NCI-H524 (cell line): ENCODE data around the gene JAZF1.

Source experiments
- DNase-seq, 2 experiments: peaks; one replicate each; lab custom pipeline; 2025; lab: John Stamatoyannopoulos, UW

The JAZF1 gene

DNA sequence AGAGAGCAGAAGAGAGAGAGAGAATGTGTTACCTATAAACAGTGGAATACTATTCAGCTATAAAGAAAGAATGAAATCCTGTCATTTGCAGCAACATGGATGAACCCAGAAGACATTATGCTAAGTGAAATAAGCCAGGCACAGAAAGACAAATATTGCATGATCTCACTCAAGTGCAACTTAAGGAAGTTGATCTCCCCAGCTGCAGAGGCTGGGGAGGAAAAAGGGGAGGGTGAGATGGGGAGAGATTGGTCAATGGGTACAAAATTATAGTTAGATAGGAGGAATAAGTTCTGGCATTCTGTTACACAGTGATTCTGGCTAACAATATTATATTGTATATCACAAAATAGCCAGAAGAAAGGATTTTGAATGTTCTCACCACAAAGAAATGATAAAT lies 11.2 kb upstream of the JAZF1 start:
- no peak for DNase-seq

DNA sequence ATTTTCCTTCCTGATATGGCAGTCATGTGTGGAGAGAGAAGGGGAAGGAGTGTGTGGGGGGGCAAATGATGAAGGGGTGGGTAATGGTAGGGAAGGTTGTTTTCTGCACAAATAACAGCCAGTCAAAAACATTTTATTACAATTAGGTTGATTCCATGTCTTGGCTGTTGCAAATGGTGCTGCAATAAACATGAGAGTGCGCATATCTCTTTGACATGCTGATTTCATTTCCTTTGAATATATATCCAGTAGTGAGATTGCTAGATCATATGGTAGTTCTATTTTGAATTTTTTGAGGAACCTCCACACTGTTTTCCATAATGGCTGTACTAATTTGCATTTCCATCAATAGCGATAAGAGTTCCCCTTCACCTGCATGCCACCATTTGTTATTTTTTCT lies 10.6 kb upstream of the JAZF1 start:
- no peak for DNase-seq

DNA sequence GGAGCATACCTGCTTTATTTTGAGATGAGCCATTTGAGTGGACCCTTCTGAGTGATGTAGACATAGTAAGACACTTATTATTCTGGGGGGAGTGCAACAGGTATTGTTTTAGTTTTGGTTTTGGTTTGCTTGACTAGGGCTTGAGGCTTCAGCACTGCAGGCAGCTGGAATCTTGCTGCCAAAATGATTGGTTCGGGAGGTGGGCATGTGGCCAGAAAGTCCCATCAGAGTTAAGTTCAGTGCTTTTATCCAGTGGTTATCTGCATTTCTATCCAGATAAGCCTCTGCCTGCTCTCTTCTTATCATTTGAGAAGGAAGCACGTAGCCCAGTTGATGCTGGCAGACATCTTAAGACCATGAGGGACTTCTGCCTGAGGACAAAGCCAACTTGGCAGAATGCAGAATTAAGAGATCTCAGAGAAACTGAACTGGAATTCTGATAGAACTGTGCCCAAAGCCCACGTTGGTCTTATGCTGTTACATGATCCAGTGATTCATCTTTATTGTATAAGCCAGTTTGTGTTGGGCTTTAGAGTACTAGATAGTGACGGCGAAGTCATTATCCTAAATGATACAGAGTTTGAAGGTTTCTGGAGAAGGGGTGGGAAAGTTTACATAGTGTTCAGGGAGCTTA lies 9.6 kb upstream of the JAZF1 start:
- DNase-seq, result no peak

DNA sequence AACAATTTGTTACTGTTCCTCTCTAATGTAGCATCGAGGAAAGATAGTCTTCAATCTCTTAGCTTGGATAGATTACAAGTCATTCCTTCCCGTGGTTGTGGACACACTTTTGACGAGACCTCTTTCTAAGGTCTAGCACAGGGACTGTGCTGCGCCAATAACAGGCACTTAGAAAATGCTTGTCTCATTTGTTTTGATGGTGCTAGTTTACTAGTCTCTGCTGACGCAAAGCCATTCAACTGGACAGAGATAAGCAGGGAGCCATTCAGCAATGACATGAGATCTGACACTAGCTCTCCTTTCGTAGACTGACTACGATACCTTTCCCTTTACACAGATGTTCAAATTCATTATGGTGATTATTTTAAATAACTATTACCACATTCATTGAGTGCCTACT lies 6.4 kb upstream of the JAZF1 start:
- DNase-seq, result no peak

DNA sequence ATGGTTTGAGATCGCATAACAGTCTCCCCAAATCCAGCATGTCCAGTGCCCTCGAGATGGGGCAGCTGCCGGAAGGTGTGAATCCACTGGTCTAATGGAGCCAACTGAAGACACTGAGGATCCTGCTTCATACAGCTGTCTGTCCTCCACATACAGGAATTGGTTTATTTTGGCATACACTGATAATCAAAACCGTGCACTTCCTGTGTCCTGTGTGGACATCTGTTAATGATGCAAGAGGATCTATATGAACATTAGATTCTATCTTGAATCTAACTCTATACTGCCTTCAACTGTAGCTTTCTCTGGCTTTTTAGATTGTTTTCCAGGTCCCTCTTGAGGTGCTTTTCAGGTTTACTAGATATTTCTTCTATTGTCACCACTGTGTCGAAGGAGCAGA lies 3.0 kb upstream of the JAZF1 start:
- DNase-seq, result no peak

DNA sequence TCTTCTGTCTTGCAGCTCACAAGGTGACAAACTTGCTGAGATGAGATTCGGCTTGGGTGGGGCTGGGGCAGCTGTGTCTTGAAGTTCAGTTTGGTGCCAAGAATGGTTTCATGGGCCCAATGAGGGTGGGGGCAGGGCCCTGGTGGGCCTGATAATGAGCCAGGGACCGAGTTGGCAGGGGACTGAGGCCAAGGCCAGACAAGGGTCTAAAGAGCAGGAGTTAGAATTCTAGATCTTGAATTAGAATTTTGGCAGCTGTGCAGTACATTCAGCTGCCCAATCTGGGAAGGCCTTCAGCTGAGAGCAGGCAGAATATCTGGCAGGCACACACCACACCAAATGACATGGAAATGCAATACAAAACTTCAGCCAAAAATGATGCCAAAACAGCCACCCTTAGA lies 1.5 kb upstream of the JAZF1 start:
- DNase-seq, result no peak

DNA sequence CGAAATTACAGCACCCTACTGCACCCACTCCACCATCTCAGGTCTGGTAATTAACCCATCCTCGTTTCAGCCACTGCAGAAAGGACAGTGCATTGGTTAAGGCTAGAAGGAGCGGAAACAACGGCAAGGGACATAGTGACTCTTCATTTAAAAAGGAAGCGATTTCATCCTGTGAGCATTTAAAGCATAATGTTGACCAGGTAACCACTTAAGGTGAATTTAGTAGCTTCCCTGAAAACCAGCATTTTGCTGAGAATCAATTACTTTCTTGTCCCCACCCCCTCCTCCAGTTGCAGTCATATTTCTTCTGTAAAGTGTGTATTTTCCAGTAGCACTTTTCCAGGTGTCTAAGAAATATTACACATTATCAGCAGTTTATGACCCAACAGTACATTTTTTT lies 821 bp upstream of the JAZF1 start:
- DNase-seq, result no peak

DNA sequence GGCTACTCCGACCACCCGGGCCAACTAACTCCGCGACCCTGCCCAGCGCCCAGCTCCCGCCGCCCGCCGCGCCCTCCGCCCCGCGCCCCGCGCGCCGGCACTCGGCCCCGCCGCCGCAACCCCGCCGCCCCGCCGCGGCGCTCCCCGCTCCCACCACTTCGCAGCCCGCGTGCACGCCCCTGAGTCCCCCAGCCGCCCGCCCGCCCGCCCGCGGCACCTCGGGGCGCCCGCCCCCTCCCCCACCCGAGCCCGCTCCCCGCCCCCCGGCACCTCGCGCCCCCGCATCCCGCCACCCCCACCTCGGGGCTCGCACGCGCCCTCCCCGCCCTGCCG lies 598 bp downstream of the JAZF1 start:
- no peak for DNase-seq

DNA sequence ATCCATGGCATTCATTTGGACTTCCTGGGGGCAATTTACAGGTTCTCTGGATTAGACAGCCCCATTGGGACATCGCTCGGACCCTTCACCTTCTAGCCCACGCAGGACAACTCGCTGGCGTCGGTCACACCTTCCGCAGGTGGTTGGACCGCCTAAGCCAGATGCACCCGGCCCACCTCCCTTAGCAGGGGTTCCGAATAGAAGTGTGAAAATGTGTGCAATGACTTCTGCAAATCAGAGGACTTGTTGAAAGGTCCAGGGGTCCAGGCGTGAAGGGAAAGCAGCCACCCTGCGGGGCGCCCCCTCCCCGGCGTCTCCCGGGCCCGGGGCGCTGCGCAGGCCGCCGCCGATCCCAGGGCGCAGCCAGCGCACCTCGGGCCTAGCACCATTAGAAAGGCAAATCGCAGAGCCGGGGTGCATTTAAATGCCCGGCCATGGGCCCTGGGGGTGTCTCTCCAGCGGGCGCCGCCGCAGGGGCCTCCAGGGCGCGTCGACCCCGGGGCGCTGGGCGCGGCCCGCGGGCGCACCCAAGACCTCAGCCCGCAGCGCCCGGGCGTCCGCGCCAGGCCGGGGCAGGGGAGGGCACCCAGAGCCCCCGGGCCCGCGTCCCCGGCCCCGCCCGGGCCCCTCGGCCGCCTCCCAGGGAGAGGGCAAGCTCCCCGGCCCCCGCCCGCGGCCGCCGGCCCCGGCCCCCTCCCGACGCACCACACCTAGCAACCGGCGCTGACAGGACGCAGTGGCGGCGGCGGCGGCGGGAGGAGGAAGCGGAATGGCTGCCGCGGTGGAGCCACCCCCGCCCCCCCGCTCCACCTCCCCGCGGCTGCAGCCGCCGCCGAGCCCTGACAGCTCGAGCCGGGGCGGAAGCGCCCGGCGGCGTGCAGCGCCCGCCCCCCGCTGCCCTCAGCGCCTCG lies 1.2 kb downstream of the JAZF1 start:
- peak in 1 of 2 experiments; percentile 46 for DNase-seq

DNA sequence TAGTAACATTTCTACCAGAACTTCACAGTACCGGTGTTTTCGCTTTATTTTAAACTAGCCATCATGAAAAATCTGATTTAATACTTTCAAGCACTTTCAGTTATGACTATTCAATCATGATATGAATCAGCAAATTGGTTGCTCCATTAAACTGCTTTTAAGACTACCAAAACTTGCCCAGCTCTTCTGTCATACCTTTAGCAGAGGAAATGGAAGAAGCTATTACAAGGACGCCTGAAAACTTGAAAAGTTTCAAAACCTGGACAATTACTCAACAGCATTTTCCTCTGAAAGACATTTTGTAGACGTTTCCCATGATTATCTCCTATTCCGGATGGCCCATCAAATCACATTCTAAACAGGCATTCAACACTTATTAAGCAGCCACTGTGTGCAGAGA lies 2.0 kb downstream of the JAZF1 start:
- DNase-seq, result no peak

DNA sequence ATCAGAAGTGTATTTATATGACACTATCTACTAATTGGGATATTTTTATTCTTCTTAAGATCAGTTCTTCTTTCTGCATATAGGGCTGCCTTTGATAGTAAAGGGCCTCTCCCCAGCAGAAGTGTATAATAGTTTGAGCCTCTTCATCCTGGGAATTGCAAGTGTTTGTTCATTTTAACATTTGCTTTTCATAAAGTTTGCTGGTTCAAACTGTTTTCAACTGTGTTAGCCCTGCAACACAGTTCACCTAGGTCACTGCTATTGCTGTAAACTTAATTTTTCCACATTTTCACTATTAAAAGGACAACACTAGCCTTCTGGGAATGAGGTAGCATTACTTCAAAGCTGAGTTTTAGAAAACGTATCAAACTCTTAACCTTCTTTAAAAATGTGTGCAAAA lies 2.8 kb downstream of the JAZF1 start:
- DNase-seq, result no peak

DNA sequence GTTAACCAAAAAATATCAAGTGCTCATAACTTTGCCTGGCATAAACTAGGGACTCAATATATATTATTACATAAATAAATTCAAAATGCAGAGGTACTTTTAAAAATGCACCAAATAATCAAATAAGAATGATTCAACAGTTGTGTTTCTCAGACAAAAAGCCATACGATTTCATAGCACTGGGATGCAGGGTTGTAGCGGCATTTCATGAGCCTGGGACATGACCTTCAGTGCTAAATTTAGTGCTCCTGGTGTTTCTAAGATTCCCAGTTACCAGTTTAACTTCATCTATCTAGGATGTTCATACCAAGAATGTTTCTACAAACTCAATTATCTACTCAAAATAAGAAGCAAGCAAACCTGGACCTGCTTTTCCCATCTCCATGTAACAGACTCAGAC lies 4.0 kb downstream of the JAZF1 start:
- DNase-seq, result no peak

DNA sequence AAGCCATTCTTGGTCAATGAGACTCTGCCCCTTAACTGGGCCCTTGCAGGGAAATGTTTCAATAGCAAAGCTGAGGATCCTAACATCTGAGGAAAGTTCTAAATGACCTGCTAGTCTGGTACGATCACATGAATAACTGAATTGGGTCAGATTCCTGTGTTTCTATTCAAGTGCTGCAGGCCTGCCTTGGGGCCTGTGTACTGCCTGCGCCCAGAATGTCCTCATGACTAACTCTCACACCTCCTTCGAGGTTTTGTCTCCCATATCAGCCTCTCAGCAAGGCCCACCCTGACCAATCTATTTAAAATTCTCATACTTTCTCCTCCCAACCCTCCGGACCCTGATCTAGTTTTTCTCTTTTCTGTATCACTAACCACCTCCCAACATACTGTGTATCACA lies 4.4 kb downstream of the JAZF1 start:
- no peak for DNase-seq

DNA sequence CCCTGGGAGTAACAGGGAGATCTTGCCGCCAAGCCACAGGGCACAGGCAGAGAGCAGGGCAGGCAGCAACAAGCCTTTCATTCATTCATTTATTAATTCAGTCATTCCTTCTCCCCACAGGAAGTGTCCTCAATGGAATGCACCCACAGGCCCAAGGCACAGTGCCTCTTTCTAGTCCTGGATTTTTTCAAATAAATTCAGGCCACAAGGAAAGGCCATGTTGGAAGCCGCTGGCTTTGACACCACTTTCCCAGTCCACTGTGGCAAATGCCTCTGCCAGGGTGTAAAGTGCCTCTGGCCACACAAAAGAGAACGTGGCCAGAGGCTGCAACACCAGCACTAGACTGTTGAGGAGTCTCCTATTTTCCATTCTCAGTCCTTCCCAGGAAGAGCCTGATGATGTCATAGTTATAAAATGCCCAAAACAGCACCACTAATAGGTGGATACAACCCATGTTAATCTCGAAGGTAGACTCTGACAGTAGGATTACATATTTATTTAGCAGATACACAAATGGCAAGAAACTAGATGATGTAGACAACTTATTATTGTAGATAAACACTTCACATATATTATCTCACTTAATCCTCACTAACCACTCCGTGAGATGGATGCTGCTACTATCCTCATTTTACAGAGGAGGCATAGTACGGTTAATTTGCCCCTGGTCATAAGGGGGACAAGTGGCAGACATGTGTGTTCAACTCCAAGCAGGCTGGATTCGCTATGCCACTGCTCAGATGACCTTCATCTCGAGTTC lies 5.5 kb downstream of the JAZF1 start:
- DNase-seq, result no peak

DNA sequence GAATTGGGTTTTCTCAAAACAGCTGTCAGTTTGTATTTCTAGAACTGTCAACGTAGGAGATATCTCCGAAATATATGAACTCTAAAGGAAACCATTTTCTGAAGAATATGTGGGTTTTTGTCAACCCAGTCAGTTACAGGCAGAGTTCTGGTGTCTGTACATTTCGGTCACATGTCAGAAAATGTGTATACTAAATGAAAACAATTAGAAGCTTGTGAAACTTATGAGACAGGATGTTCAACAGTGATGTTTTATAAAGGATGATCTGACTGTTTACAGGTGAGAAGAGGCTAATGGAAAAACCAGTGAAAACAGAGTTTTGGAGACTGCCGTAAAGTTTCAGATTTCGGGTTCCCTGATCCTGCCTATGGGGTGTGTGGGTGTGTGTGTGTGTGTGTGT lies 6.2 kb downstream of the JAZF1 start:
- DNase-seq, result no peak

DNA sequence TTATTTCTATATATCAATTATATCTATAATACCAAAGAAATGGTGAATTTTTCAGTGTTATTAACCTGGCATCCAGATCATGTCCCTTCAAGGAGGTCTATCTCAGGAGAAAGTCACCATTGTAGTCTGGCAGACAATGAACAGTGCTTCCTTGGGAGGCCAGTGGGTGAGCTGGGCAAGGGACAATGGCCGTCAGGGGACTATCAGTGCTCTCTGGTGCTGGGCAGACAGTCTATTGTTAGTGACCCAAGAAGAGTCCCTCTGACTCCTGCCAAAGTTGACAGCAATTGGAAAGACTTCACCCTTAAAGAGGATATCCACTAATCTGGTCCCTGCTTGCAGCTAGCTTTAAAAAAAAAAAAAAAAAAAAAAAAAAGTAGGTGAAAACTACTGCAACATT lies 7.1 kb downstream of the JAZF1 start:
- no peak for DNase-seq

DNA sequence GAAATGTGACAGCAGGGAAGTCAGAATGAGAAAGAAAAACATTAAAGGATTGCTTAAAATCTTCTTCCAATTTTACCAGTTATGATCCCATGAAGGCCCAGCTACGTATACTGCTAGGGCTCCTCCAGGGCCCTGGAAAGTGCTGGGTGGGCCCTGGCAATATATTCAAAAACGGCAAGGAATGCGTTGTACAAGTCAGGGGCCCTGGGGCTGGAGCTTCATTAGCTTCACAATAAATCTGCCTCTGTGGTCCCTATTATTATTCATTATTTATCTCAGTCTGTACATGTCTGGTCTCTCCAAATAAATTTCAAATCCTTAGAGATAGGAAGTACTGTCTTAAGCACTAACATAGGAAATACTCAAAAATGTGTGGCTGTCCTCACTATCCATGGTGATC lies 7.6 kb downstream of the JAZF1 start:
- DNase-seq, result no peak

DNA sequence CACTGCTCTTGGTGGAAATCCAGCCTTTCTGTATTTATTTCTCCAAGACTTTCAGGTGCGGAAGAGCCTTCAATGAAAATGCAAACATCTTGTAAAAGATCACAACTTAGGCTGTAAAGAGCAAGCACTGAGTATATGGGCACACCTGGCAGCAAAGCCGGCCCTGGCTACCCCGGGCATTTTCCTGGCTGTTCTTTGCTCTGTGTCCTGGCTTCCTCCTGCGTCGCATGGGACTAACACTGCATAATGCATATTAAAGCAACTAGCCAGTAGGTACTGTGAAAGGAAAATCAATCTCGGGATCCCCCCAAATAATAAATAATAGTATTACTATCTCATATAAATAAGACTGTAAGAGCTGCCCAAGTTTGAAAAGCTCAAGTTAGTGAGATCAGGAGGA lies 9.9 kb downstream of the JAZF1 start:
- DNase-seq, result no peak

DNA sequence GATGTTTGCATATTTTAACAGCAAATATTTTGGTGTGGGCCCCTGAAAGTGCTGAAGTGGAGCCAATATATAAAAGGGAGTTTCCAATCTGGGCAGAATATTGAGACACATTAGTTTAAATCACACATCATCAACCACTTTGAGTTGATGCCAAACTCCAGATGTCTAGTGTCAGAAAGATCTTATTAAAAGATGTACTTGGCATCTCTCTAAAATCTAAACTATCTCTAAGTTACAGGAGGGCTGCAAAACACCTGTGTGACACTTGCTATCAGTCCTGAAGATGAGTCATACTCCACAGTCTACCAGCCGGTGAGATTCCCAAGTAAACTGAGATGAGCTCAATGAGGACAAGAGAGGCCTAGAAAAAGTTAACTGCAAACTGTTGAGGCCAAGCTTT lies 11.4 kb downstream of the JAZF1 start:
- no peak for DNase-seq

DNA sequence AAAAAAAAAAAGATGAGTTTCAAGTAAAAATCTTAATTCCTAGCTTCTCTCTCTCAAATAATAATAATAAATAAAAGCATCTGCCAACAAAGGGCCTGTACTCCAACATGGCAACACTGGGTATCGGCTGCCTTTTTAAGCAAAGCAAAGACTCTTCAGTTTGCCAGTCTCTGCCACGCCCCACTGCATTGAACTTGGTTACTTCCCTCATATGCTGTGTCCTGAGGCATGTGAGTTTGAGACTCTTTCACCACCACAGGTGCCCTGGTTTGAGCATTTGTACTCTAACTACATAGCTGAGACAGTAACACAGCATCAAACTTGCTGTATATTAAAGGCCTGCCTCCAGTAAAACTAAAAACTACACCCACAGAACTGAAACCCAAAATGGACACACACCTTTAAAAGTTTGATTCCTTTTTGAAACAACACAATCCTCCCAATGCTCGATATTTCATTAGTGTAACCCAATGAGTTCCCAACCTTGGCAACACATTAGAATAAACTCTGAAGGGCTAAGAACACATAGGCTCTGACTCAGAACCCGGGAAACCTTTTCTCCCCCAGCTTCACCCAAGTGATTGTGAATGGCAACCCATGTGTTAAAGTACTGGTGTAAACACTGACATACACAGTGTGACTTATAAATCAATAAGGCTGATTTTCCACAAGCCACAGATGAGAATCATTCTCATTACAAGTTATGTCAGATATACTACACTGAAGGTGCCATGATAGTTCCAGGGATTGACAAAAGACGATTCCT lies 12.0 kb downstream of the JAZF1 start:
- no peak for DNase-seq

DNA sequence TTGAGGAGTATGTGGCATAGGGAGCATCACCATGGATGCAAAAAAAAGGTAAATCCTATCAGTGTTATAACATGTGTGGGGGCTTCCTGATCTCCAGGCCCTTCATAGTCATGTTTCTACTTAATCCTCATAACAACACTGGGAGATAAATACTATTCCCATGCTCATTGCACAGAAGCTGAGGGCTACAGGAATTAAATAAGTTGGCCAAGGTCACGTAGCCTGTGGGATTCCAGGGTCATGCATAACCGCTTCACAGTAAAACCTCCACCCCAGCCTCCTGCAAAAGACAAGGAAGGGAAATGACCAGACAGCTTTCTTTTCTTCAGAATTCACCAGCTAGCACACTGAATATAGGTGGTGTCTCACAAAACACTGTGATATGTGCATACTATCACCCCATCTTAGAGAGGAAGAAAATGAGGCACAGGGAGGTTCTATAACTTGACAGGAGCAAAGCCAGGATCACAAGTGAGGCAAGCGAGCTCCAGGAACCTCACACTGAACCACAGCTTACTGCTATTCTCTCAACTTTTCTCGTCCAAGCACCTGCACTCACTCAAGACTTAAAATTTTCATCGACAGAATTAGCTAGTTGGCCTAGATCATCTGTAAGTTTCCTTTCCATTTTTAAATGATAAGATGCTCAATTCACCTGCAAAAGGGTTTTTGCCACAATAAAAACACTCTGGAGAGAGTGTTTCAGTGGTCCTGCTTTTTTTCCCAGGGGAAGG lies 13.4 kb downstream of the JAZF1 start:
- DNase-seq, result no peak
